HCEC 1CT (cell line): ENCODE data around the gene CELF5.

ENCODE experiments used
- DNase-seq: peaks from one replicate; pipeline ENCODE4 v3.0.0-alpha.2; 2017

Gene CELF5

DNA sequence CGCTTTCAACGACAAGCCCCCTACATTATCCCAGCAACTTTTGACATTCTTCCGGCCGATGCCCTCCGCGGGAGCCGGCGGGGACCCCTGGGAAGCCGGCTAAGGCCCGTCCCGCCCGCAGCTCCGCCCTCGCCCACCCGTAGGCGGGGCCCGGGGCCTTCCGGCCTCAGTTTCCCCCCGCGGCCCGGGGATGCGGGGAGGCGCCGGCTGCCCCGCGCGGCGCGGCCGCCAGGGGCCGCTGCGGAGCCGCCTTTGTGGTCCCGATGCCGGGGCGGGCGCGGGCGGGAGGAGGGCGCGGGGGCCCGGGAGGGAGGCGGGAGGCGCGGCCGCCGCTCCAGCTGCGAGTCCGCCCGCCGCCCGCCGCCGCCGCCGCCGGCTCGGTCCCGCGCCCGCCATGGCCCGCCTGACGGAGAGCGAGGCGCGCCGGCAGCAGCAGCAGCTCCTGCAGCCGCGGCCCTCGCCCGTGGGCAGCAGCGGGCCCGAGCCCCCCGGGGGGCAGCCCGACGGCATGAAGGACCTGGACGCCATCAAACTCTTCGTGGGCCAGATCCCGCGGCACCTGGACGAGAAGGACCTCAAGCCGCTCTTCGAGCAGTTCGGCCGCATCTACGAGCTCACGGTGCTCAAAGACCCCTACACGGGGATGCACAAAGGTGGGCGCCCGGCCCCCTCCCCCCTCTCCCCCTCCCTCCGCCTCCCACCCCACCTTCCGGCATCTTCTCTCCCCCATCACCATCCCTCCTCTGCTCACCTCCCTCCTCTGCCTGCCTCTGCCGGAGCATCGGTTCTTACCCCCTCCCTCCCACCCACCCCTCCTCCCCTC is at the start of gene CELF5:
Gene CELF5, plus strand, starts transcription at position 316 of the 823 bp plus-strand sequence. Its CDS starts 79 bp downstream, at position 395.
- DNase-seq: no peak

- DNase-seq: no peak
Observed at GRCh38 chr19:3175781-3176714, 48.4 kb upstream of the CELF5 start.

DNA sequence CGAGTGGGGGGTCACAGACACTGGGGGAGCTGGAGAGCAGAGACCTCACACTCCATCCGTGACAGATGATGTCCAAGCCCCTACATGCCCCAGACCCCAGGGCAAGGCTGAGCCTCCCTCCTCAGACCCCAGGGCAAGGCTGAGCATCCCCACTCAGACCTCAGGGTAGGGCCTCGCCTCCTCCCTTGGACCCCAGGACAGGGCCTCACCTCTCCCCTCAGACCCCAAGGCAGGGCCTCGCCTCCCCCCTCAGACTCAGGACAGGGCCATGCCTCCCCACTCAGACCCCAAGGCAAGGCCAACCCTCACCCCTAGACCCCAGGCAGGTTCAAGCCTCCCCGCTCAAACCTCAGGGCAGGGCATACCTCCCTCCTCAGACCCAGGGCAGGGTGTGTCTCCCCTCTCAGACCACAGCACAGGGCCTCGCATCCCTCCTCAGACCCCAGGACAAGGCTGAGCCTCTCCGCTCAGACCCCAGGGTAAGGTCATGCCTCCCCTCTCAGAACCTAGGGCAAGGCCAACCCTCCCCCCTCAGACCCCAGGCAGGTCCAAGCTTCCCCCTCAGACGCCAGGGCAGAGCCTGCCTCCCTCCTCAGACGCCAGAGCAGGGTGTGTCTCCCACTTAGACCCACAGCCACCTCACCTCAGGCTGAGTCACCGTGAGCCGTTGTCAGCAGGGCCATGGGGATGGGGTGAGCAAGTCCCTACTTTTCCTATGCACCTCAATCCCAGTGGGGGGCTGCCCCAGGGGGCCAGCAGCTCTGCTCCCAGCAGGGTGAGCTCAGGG is 47.6 kb upstream of the CELF5 start:
- DNase-seq: peak; percentile 31

- no peak for DNase-seq
Observed at GRCh38 chr19:3178377-3178972, 46.0 kb upstream of the CELF5 start, which contains the start of gene S1PR4. Gene S1PR4, plus strand, starts transcription at chr19:3178769. Its CDS starts 24 bp downstream, at chr19:3178793.

GRCh38 chr19:3178973-3179738 is 45.3 kb upstream of the CELF5 start:
- no peak for DNase-seq

DNA sequence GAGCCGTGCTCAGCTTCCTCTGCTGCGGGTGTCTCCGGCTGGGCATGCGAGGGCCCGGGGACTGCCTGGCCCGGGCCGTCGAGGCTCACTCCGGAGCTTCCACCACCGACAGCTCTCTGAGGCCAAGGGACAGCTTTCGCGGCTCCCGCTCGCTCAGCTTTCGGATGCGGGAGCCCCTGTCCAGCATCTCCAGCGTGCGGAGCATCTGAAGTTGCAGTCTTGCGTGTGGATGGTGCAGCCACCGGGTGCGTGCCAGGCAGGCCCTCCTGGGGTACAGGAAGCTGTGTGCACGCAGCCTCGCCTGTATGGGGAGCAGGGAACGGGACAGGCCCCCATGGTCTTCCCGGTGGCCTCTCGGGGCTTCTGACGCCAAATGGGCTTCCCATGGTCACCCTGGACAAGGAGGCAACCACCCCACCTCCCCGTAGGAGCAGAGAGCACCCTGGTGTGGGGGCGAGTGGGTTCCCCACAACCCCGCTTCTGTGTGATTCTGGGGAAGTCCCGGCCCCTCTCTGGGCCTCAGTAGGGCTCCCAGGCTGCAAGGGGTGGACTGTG is 44.6 kb upstream of the CELF5 start:
- DNase-seq: no peak

- no peak for DNase-seq
Observed at GRCh38 chr19:3183721-3184641, 40.5 kb upstream of the CELF5 start.

GRCh38 chr19:3184847-3185460 is 39.5 kb upstream of the CELF5 start:
- DNase-seq: peak; percentile 59

- peak; percentile 93 for DNase-seq
Observed at GRCh38 chr19:3185461-3186159, 38.9 kb upstream of the CELF5 start, which contains the start of gene NCLN. Gene NCLN, plus strand, starts transcription at chr19:3185930. Its CDS starts 101 bp downstream, at chr19:3186031.

- DNase-seq: no peak
Observed at GRCh38 chr19:3186160-3186688, 38.2 kb upstream of the CELF5 start.

GRCh38 chr19:3186891-3187661 is 37.4 kb upstream of the CELF5 start:
- no peak for DNase-seq

DNA sequence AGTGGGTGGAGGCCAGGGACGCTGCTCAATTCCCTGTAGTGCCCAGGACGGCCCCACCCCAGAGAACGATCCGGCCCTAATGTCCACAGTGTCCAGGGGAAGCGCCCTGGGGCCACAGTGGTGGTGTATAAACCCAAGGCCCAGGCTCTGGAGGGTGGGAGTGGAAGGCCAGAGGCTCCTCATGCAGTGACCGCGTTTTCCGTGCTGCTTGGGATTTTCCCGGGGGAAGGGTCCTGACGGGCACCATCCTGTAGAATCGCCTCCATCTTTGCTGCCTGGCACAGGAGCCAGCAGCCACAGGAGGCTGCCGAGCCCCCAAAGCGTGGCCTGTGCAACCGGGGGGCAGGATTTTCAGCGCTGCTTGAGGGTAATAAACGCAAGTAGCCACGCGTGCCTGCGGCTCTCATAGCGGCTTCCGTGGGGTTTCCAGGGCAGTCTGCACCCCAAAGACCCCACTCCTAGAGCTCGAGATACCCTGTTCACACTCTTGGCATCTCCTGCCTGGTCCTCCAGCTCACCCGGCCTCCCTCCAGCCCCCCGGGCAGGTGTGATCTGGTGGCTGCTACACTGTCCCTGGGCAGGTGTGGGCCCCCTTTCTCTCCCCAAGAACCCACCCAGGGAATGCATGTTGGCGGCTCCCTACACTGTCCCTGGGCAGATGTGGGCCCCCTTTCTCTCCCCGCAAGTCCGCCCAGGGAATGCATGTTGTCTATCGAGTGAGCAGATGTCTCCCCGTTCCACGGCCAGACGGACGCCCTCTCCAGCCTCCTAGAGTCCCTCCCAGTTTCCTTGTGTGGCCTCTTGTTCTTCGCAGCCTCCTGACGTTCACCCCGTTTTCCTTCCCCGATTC is 36.6 kb upstream of the CELF5 start:
- no peak for DNase-seq

DNA sequence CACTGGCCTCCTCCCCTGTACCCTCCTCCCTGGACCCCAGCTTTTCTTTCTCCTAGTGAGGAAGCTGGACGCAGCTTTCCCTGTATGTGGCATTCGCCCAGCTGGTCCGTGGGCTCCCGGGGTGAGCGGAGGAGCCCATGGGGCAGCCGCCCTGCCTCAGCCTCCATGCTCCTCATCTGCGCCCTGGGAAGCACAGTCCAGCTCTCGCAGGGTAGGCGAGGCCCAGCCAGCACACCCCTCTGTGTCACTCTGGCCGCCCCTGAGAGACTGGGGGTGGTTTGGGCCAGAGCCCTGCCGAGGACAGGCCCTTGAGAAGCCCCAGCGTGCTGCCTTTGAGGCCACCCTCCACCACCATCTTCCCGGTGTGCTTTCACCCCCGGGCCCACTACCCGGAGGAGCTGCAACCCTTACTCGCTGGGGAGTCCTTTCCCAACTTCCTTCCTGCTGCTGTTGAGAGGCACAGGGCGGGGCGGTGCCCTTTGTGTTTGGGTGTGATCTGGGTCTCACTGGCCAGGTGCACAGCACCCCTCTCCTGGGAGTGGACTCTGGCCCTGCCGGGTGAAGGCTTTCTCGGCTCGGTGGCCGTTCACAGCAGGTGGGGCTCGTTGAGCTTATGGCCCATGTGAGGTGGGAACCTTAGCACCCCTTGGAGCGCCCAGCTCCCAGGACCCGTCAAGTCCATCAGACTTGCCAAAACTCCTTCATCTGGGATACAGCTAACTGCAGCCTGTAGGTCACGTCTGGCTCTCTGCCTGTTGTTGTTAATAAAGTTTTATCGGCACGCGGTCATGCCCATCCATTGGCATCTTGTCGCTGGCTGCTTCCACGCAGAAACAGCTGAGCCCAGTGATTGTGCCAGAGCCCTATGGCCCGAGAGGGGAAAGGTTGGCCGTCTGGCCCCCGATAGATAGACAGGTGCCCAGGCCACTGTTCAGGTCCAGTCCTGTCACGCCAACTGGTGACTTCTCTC is 35.5 kb upstream of the CELF5 start:
- no peak for DNase-seq

DNA sequence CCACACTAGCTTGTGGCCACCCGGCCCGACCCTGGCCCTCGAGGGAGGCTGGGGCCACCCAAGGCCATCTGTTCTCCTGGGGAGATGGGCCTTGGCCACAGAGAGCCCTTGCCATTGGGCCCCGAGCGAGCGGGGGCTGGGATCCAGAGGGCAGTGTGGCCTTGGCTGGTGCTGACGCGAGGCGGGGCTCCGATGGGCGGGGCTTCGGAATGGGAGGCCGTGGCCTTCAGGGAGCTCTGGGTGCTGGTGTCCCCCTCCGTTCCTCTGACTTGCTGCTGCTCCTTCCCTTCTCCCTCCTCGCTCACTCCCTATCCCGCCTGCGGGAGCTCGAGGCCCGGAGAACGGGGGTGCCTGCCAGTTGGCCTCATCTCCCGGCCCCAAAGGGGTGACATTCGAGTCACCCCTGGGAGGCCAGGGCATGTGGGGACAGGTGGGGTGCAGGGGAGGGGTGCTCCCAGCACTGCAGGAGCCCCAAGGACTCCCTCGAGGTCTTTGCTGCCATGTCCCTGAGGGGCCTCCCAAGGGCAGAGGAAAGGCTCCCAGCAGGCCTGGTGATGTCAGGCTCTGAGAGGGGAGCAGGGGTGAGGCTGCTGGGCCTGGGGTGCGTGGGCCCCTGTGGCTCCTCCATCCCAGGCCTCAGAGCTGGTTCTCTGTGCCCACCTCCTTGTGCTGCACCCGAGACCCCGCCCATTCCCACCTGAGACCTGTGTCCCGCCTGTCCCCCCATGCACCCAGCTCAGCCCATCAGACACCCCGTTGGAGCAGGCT is 34.6 kb upstream of the CELF5 start:
- no peak for DNase-seq

GRCh38 chr19:3190470-3190770 is 34.0 kb upstream of the CELF5 start:
- DNase-seq: no peak
